AG10803 (cell line): ENCODE results near the gene PTPRS.

Experiments
- DNase-seq: peaks from one replicate; pipeline ENCODE4 v3.0.0; 2010; ENCODE audit warnings: low read depth
- H3K4me3 ChIP-seq: 2 replicates; pipeline ENCODE4 v1.5.1; 2011; ENCODE audit warnings: mild to moderate bottlenecking, low read length, control low read depth
- TF ChIP-seq, protein P1 (sequence below): conservative IDR thresholded peaks from 2 replicates; pipeline ENCODE4 v1.5.1; 2011; ENCODE audit warnings: mild to moderate bottlenecking, low read length, control low read depth, inconsistent platforms

The PTPRS gene

DNA sequence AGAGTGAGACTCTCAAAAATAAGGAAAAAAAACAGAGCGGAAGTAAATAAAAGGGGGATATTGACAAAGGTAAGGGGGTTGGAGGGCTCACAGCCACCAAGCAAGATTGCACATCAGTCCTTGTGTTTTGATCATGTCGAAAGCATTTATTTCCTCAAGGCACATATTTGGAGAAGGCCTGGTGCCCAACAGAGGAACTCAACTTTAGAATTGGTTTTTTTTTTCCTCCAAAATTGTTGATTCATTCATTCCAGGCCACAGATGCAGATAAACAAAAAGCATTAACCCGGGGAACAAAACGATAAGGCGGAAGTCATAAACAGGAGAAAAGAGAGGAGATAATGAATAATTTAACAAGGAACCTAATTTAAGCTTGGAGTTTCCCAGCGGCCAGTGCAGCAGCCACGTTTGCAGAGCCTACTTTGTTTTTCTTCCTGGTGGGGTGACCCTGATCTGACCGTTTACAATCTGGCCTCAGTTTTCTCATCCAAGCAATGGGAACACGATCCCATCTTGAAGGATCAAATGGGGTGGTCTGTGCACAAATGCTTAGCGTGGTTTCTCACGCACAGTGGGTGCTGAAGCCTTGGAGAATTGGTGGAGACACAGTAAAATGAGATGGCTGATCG lies 2.1 kb upstream of the PTPRS start:
- DNase-seq = peak; percentile 9
- no peak overlapping the region for H3K4me3 ChIP-seq
- TF ChIP-seq, protein P1, sequence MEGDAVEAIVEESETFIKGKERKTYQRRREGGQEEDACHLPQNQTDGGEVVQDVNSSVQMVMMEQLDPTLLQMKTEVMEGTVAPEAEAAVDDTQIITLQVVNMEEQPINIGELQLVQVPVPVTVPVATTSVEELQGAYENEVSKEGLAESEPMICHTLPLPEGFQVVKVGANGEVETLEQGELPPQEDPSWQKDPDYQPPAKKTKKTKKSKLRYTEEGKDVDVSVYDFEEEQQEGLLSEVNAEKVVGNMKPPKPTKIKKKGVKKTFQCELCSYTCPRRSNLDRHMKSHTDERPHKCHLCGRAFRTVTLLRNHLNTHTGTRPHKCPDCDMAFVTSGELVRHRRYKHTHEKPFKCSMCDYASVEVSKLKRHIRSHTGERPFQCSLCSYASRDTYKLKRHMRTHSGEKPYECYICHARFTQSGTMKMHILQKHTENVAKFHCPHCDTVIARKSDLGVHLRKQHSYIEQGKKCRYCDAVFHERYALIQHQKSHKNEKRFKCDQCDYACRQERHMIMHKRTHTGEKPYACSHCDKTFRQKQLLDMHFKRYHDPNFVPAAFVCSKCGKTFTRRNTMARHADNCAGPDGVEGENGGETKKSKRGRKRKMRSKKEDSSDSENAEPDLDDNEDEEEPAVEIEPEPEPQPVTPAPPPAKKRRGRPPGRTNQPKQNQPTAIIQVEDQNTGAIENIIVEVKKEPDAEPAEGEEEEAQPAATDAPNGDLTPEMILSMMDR = no peak

DNA sequence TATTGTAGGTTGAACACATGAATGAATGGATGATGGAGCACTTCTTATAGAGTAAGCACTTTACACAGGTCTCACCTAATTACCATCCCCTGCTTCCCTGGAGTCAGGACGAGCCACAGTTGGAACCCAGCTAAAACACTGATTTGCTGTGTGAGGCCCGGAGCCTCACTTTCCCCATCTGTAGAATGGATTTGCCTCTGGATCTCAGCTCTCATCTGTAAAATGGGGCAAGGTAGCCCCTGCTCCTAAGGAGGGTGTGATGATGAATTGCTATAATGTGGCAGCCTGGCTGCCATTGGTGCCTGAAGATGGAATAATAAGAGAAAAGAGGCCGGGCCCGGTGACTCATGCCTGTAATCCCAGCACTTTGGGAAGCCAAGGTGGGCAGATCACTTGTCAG lies 1.4 kb upstream of the PTPRS start:
- no peak for DNase-seq
- no peak overlapping the region for H3K4me3 ChIP-seq
- TF ChIP-seq, protein P1 = no peak

DNA sequence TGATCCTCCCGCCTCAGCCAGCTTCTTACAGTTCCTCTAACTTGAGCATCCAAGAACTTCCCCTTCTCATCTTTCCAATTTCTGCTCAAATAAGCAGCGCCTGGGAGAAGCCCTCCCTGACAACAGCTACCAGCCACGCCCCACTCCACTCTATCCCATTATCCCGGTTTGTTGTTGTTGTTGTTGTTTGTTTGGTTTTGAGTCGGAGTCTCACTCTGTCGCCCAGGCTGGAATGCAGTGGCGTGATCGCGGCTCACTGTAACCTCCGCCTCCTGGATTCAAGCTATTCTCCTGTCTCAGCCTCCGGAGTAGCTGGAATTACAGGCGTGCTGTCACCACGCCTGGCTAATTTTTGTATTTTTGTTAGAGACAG lies 822 bp upstream of the PTPRS start:
- TF ChIP-seq, protein P1 = no peak
- no peak for DNase-seq
- no peak overlapping the region for H3K4me3 ChIP-seq

DNA sequence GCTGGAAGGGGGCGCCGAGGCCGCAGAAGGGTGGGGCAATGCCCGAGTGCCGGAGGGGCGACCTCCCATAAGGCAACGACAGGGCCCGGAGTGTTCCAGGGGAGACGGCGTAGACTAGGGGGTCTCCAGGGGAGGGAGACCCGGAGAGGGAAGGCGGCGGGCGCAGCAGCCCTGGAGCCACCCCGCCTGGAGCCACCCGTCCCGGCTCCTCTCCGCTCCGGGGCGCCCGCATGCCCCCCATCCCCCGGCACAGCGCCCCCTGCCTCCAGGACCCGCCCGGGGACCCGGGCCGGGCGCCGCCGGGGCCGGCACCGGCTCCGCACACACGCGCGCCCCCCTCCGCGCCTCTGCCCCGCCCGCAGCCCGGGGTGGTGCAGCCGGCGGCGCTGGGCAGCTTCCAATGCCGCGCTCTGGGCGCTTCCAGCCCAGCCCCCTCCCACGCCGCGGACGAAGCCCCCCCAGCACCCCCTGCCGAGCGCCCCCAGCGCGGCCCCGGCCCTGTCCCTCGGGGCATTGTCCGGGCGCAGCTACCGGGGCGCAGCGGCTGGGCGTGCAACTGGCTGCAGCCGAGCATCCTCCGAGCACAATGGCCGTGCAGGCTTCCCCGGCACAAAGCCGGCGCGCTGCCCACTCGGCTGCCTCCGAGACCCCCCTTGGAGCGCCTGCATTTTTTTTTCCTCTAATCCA lies 519 bp downstream of the PTPRS start:
- TF ChIP-seq, protein P1 = no peak
- H3K4me3 ChIP-seq = peak overlapping the region; percentile 65
- DNase-seq = no peak

- TF ChIP-seq, protein P1 = no peak
- peak overlapping the region; percentile 65 for H3K4me3 ChIP-seq
- DNase-seq = no peak
These were observed 1.2 kb downstream of the PTPRS start for GRCh38 chr19:5339198-5339949.

GRCh38 chr19:5338656-5339197 lies 1.9 kb downstream of the PTPRS start:
- TF ChIP-seq, protein P1 = no peak
- peak overlapping the region; percentile 9; the same call in 1 of the 2 replicates for H3K4me3 ChIP-seq
- no peak for DNase-seq
